PFSK-1 (cell line): ENCODE measurements around the gene FPR3.

Experiments
- FOXP2 ChIP-seq: optimal IDR thresholded peaks from 2 replicates; pipeline ENCODE3; 2011; ENCODE audit warnings: borderline replicate concordance, control low read depth, inconsistent platforms; ENCODE audit not compliant: insufficient read depth; ENCODE audit errors: extremely low read length, extremely low read depth
- POLR2AphosphoS5 ChIP-seq: IDR thresholded peaks from 2 replicates; pipeline ENCODE4 v1.6.1; 2012; ENCODE audit warnings: low read depth, mild to moderate bottlenecking, control low read depth, low read length, moderate library complexity
- REST ChIP-seq, 2 experiments: IDR thresholded peaks; 2 replicates each; pipeline versions ENCODE4 v1.6.1 to v1.8.0; 2011 to 2012; ENCODE audit warnings: low read depth in 2 of 2, low read length in 2 of 2, control low read depth in 1 of 2, inconsistent platforms in 1 of 2, mild to moderate bottlenecking in 1 of 2, moderate library complexity in 1 of 2; ENCODE audit not compliant: insufficient read depth in 1 of 2
- SIN3A ChIP-seq: IDR thresholded peaks from 2 replicates; pipeline ENCODE4 v1.6.1; 2012; ENCODE audit warnings: mild to moderate bottlenecking, low read length, moderate library complexity, borderline replicate concordance; ENCODE audit not compliant: insufficient read depth
- TAF1 ChIP-seq: IDR thresholded peaks from 2 replicates; pipeline ENCODE4 v1.6.1; 2012; ENCODE audit warnings: low read length, control low read depth, borderline replicate concordance; ENCODE audit not compliant: insufficient read depth

The FPR3 gene

GRCh38 chr19:51779181-51779580 lies 15.8 kb upstream of the FPR3 start:
- TF ChIP-seq FOXP2, result no peak
- no peak for TF ChIP-seq POLR2AphosphoS5
- TF ChIP-seq REST (IDR thresholded peaks at IDR 0.05; ENCODE audit: insufficient read depth in 1 of 2, low read depth in 2 of 2, low read length in 2 of 2), result no peak
- TF ChIP-seq SIN3A, result no peak
- no peak for TF ChIP-seq TAF1

GRCh38 chr19:51779703-51780102 lies 15.3 kb upstream of the FPR3 start:
- TF ChIP-seq TAF1 (no peak), POLR2AphosphoS5 (no peak), REST (IDR thresholded peaks at IDR 0.05; ENCODE audit: insufficient read depth in 1 of 2, low read depth in 2 of 2, low read length in 2 of 2) (no peak), SIN3A (no peak), FOXP2 (no peak)

DNA sequence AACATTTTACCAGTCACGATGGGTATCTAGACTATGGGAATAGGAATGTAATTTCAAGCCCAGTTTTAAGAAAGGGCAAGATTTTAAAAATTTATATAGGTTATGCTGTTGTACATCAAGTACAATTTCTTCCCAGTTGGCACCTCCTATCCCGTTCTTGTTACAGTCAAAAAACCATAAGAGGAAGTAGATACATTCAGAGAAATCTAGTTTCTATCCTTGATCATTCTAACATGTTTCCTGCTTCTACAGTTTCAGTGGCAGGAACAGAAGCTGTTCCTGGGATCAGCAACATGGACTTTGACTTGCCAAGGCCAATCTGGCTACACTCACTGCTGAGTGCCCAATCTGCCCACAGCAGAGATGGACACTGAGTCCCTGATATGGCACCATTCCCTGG lies 14.7 kb upstream of the FPR3 start:
- TF ChIP-seq SIN3A (no peak), FOXP2 (no peak), REST (IDR thresholded peaks at IDR 0.05; ENCODE audit: insufficient read depth in 1 of 2, low read depth in 2 of 2, low read length in 2 of 2) (no peak), TAF1 (no peak), POLR2AphosphoS5 (no peak)

- TF ChIP-seq REST (IDR thresholded peaks at IDR 0.05; ENCODE audit: insufficient read depth in 1 of 2, low read depth in 2 of 2, low read length in 2 of 2) (no peak), SIN3A (no peak), TAF1 (no peak), FOXP2 (no peak), POLR2AphosphoS5 (no peak)
Observed at GRCh38 chr19:51781999-51782398, 13.0 kb upstream of the FPR3 start.

DNA sequence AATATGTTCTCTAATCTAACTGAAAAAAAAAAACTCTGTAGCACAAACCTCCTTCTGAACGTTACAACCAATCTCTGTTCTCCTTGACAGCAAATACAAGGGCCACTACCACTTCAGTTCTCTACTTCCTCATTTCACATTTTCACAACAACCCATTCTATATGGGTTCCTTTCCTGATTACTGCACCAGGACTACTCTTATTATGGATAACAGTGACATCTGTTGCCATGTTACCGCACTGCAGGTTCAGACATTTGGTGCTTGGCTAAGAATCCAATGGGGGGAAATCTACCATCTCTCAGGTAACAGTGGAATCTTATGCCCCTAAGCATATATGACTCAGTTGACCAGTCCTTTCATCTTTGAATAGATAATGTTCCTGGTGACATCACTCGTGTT lies 11.6 kb upstream of the FPR3 start:
- TF ChIP-seq TAF1, result no peak
- no peak for TF ChIP-seq SIN3A
- no peak for TF ChIP-seq FOXP2
- peak in 1 of 2 experiments; percentile 55; a peak in 1 of 4 replicates for TF ChIP-seq REST (IDR thresholded peaks at IDR 0.05; ENCODE audit: insufficient read depth in 1 of 2, low read depth in 2 of 2, low read length in 2 of 2)
